Measurements from ENCODE around the gene RCN1.
"Not testable (repeated sequence)": the region's sequence is repeated elsewhere in the genome, so short reads cannot be mapped to it uniquely, and the experiment has no call there.

The RCN1 gene

GRCh38 chr11:32090545-32091370 is at the start of gene RCN1:
Gene RCN1, plus strand, starts transcription at chr11:32091074. Its CDS starts 123 bp downstream, at chr11:32091197.
- peak; percentile 60 for DNase-seq

- no peak for DNase-seq
Measured at GRCh38 chr11:32043737-32044136, 47.1 kb upstream of the RCN1 start.

GRCh38 chr11:32044158-32044863 is 46.6 kb upstream of the RCN1 start:
- DNase-seq = no peak

- DNase-seq = no peak
Measured at GRCh38 chr11:32045456-32045855, 45.4 kb upstream of the RCN1 start.

GRCh38 chr11:32050264-32050663 is 40.6 kb upstream of the RCN1 start:
- no peak for DNase-seq

GRCh38 chr11:32052215-32052614 is 38.7 kb upstream of the RCN1 start:
- peak; percentile 58 for DNase-seq

- no peak for DNase-seq
Measured at GRCh38 chr11:32053151-32053888, 37.6 kb upstream of the RCN1 start.

GRCh38 chr11:32055861-32056260 is 35.0 kb upstream of the RCN1 start:
- no peak for DNase-seq

GRCh38 chr11:32056438-32056837 is 34.4 kb upstream of the RCN1 start:
- peak; percentile 23 for DNase-seq

- no peak for DNase-seq
Measured at GRCh38 chr11:32059686-32060462, 31.0 kb upstream of the RCN1 start.

GRCh38 chr11:32062540-32062939 is 28.3 kb upstream of the RCN1 start:
- DNase-seq = no peak

- not testable (repeated sequence) for DNase-seq
Measured at GRCh38 chr11:32063031-32063430, 27.8 kb upstream of the RCN1 start.

GRCh38 chr11:32065865-32066629 is 24.8 kb upstream of the RCN1 start:
- no peak for DNase-seq

GRCh38 chr11:32068134-32068870 is 22.6 kb upstream of the RCN1 start:
- no peak for DNase-seq

GRCh38 chr11:32069361-32070058 is 21.4 kb upstream of the RCN1 start:
- DNase-seq = no peak

GRCh38 chr11:32070692-32071091 is 20.2 kb upstream of the RCN1 start:
- DNase-seq = no peak

- no peak for DNase-seq
Measured at GRCh38 chr11:32071811-32072210, 19.1 kb upstream of the RCN1 start.

GRCh38 chr11:32072872-32073643 is 17.8 kb upstream of the RCN1 start:
- DNase-seq = no peak

- DNase-seq = no peak
Measured at GRCh38 chr11:32073644-32074026, 17.2 kb upstream of the RCN1 start.

GRCh38 chr11:32079553-32079952 is 11.3 kb upstream of the RCN1 start:
- no peak for DNase-seq

Data from hematopoietic multipotent progenitor cell treated with erythropoietin and hydrocortisone succinate and interleukin-3 and kit ligand, for 8 days (in vitro differentiated cells).